ENCODE measurements around the gene ZNF747.

ZNF747 gene

DNA sequence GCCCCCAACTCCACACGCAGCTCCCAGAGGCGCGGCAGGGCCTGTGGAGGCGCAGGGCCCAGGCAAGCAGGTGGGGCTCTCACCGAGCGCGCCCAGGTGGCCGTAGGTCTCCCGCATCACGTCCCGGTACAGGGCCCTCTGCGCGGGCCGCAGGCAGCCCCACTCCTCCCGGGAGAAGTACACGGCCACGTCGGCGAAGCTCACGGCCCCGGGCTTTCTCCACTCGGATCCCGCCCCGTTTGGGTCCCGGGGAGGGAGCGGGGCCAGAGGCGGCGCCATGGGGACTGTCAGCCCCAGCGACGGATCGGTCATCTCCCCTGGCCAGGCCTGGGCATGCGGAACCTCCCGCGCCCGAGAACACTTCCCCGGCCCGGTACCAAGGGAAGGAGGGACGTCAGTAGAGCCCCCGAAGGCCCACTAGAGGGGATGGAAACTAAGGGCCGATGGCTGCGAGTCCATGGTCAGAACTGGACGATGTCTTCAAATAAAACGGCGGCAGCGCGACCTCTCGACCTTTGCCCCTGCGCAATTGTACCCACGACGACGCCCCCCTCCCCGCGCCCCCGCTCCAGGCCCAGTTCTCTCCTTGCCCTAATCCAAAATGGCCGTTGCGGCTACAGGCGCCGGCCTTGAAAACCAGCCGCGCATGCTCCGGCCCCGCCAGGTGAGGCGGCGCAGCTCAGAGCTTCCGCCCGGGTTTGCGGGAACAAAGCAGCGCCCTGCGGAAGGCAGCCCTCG is at the start of gene ZNF747:
Gene ZNF747 (minus strand): TSS at position 491 of the 738 bp plus-strand sequence. CDS start 179 bp downstream, at position 312.
- peak; percentile 93 for DNase-seq (ENCODE audit: low spot score)
- in situ Hi-C loops (cut with MboI; ENCODE audit: low sequenced_read_pairs, unreplicated experiment) = no loop called here
- TF ChIP-seq, protein P1, sequence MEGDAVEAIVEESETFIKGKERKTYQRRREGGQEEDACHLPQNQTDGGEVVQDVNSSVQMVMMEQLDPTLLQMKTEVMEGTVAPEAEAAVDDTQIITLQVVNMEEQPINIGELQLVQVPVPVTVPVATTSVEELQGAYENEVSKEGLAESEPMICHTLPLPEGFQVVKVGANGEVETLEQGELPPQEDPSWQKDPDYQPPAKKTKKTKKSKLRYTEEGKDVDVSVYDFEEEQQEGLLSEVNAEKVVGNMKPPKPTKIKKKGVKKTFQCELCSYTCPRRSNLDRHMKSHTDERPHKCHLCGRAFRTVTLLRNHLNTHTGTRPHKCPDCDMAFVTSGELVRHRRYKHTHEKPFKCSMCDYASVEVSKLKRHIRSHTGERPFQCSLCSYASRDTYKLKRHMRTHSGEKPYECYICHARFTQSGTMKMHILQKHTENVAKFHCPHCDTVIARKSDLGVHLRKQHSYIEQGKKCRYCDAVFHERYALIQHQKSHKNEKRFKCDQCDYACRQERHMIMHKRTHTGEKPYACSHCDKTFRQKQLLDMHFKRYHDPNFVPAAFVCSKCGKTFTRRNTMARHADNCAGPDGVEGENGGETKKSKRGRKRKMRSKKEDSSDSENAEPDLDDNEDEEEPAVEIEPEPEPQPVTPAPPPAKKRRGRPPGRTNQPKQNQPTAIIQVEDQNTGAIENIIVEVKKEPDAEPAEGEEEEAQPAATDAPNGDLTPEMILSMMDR (IDR thresholded peaks at IDR 0.05; ENCODE audit: borderline replicate concordance, control extremely low read depth, extremely low read depth, insufficient read depth, missing control alignments) = no peak

DNA sequence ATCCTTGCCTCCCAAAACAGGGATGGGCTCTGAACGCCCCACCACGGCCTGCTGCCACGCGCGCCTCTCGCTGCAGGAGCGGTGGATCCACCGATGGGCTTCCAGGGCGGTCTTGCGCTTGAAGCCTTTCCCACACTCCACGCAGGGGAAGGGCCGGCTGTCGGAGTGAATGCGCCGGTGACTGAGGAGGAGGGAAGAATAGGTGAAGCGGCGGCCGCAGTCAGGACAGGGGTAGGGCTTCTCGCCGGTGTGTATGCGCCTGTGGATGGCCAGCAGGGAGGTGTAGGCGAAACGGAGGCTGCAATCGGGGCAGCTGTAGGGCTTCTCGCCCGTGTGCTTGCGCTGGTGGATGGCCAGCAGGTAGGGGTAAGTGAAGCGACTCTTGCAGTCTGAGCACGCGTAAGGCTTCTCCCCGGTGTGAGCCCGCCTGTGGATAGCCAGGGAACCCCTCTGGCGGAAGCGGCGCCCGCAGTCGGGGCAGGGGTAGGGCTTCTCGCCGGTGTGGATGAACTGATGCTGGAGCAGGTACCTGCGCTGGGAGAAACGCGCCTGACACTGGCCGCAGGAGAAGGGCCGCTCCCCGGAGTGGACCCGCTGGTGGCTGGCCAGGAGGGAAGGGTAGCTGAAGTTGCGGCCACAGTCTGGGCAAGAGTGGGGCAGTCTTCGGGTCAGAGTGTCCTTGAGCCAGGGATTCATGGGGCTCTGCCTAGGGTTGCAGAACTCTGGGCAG is 48.1 kb upstream of the ZNF747 start:
- in situ Hi-C loops (cut with MboI; ENCODE audit: low sequenced_read_pairs, unreplicated experiment) = no loop called here
- DNase-seq (ENCODE audit: low spot score) = no peak

DNA sequence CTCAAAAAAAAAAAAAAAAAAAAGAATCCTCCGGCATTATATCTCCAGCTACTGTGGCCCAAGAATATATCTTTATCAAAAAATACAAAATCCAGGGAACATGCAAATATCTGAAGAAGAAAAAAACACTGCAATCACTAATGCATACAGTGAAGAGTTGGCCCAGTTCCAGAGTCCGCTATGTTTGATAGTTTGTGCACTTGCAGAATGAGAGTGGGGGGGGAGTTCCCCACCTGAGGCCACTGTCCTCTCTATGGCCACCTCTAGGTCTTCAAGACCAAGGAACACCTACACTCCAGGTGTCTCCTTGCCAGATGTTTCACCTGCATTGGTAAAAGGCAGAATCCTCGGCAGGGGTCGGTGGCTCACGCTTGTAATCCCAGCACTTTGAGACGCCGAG is 46.8 kb upstream of the ZNF747 start:
- TF ChIP-seq, protein P1 (IDR thresholded peaks at IDR 0.05; ENCODE audit: borderline replicate concordance, control extremely low read depth, extremely low read depth, insufficient read depth, missing control alignments) = no peak
- no peak for DNase-seq (ENCODE audit: low spot score)
- in situ Hi-C loops (cut with MboI; ENCODE audit: low sequenced_read_pairs, unreplicated experiment) = no loop called here

More for the DNA sequence above, 48.1 kb upstream of the ZNF747 start:
- TF ChIP-seq, protein P1 (IDR thresholded peaks at IDR 0.05; ENCODE audit: borderline replicate concordance, control extremely low read depth, extremely low read depth, insufficient read depth, missing control alignments) = no peak

DNA sequence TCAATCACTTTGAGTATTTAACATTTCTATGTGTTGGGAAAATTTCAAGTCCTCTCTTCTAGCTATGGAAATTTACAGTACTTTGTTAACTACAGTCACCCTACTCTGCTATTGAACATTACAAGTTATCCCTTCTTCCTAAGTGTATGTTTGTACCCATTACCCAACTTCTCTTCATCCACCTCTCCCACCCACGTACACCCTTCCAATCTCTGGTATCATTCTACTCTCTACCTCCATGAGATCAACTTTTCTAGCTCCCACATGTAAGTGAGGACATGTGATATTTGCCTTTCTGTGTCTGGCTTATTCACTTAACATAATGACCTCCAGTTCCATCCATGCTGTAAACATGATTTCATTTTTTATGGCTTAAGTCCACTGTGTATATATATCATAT is 40.0 kb upstream of the ZNF747 start:
- in situ Hi-C loops (cut with MboI; ENCODE audit: low sequenced_read_pairs, unreplicated experiment) = no loop called here
- DNase-seq (ENCODE audit: low spot score) = no peak
- TF ChIP-seq, protein P1 (IDR thresholded peaks at IDR 0.05; ENCODE audit: borderline replicate concordance, control extremely low read depth, extremely low read depth, insufficient read depth, missing control alignments) = no peak

DNA sequence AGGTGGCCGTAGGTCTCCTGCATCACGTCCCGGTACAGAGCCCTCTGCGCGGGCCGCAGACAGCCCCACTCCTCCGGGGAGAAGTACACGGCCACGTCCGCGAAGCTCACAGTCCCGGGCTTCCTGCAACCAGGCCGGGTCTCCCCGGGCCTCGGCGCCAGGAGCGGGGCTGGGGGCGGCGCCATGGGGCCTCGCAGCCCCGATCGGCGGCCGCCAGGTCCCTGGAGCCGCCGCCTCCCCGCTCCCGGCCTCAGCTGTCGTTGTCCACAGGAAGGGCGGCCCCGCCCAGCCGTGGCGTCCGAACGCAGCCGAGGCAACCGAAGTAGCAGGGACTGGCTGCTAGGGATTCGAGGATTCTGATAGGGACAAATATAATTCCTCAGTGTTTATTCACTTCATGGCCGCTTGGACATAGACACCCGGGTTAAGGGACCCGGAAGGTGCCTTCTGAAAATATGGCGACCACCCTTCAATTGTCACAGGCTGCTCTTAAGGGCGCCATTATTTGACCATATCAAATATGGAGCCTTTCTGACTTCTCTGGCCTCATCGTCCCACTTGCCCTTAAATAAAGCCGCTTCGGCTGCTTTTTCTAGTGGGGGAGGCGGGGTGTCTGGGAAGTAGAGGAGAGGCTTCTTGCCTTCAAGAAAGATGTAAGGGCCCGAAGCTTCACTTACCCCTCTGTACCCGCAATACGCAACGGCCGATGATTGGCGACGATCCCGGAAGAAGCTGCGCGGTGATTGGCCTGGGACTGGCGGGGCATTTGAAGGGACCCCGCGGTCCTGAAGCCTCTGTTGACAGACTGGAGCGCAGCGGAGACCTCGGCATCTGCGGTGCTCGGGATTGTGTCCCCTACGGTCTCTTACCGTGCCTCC is 37.0 kb upstream of the ZNF747 start, which contains the start of gene ZNF688:
Gene ZNF688 (minus strand): TSS at position 270 of the 878 bp plus-strand sequence. CDS start 85 bp downstream, at position 185.
- TF ChIP-seq, protein P1 (IDR thresholded peaks at IDR 0.05; ENCODE audit: borderline replicate concordance, control extremely low read depth, extremely low read depth, insufficient read depth, missing control alignments) = no peak
- in situ Hi-C loops (cut with MboI; ENCODE audit: low sequenced_read_pairs, unreplicated experiment) = no loop called here
- peak; percentile 95 for DNase-seq (ENCODE audit: low spot score)

Data from GM13976 (cell line).